Measurements from ENCODE around the gene NEK11.

The NEK11 gene

DNA sequence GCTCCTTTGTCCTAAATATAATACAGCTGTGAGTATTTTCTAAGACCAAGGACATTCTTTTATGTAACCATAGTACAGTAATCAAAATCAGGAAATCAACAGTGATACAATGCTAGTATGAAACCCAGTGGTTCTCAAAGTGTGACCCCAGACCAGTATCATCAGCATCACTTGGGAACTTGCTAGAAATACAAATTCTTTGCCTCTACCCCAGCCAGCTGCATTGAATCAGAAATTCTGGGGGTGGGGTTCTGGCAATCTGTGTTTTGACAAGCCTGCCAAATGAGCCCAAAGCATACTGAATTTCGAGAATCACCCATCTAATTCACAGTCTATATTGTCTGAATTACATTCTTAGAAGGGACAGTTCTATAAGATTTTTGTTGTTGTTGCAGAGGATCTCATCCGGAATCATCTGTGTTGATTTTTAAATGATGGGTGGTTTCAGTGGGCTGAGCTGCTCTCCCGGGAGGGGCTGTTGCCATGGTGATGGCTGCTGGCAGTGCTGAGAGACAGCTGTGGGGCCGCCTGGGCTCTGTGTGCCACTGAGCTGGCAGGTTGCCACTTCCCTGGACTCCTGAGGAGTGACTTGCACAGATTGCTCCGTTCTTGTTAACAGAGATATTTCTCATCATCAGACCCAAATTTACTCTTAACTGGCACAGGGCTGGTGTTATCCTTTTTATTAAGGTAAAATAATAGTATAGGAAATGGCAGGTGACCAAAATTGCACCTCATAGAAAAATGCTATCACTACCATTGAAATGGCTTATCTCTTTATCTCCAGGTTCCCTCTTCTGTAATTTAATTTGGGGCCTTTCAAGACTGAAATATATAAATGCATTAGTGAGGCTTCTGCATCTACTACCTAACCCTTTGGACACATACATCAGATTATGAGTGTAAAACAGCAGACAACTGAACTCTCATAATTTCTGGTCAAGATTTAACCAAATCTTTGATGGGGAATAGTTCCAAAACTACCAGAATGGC is 56.5 kb downstream of the NEK11 start:
- DNase-seq (ENCODE audit: low read depth): peak; percentile 24
- TF ChIP-seq, protein P1, sequence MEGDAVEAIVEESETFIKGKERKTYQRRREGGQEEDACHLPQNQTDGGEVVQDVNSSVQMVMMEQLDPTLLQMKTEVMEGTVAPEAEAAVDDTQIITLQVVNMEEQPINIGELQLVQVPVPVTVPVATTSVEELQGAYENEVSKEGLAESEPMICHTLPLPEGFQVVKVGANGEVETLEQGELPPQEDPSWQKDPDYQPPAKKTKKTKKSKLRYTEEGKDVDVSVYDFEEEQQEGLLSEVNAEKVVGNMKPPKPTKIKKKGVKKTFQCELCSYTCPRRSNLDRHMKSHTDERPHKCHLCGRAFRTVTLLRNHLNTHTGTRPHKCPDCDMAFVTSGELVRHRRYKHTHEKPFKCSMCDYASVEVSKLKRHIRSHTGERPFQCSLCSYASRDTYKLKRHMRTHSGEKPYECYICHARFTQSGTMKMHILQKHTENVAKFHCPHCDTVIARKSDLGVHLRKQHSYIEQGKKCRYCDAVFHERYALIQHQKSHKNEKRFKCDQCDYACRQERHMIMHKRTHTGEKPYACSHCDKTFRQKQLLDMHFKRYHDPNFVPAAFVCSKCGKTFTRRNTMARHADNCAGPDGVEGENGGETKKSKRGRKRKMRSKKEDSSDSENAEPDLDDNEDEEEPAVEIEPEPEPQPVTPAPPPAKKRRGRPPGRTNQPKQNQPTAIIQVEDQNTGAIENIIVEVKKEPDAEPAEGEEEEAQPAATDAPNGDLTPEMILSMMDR (conservative IDR thresholded peaks at IDR 0.05; ENCODE audit: low read length): no peak
- no peak overlapping the region for H3K4me3 ChIP-seq (ENCODE audit: low read length)

GRCh38 chr3:131091768-131092167 is 65.1 kb downstream of the NEK11 start:
- TF ChIP-seq, protein P1 (conservative IDR thresholded peaks at IDR 0.05; ENCODE audit: low read length): no peak
- H3K4me3 ChIP-seq (ENCODE audit: low read length): no peak overlapping the region
- DNase-seq (ENCODE audit: low read depth): peak; percentile 26

DNA sequence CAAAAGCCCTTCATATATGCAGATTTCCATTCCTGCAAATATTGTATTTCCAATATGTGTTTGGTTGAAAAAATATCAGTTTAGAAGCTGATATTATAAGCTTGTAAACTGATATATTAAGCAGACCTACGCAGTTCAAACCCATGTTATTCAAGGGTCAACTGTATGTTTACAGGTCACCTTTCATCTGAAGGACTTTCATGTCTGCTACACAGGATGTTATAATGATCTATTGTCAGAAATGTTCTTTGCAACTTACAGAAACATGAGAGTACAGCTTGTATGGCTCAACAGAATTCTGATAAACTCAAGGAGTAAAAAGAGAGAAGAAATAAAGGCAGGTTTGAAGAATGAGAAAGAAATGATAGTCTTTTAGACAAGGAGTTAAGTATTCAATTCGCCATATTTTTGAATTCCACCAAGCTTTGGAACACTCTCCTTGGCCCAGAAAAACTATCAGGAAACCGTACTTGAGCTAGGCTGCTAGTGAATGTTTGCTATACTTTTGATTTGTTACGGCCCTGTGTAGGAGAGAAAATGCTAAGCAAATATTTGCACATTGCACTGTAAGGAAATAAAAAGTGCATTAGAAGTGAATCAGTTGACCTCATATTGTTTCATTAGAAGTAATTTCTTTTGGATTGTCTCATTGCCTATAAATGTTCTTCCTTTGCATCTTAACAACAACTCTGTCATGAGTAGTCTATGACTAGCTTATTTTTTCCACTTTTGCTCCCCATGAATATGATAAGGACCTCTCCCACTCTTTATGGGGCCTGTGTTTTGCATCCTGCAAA is 81.2 kb downstream of the NEK11 start:
- TF ChIP-seq, protein P1 (conservative IDR thresholded peaks at IDR 0.05; ENCODE audit: low read length): no peak
- no peak overlapping the region for H3K4me3 ChIP-seq (ENCODE audit: low read length)
- DNase-seq (ENCODE audit: low read depth): peak; percentile 29

DNA sequence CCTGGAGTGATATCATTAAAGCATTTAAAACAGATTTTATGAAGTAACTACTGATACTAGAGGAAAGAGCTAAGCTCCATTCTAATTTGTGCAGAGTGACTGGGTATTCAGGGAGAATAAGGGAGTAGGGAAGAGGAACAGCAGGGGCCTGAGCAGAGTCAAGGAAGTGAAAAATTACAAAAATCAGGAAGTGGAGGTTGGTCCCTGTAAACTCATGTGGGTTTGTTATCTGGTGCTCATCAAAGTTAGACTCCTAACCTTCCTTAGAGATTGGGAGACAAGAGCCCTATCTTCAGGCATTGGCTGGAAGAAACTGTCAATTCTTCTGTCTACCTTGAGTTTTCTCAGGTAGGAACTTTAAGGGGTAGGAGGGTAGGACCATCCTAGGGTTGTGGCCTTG is 82.5 kb downstream of the NEK11 start:
- TF ChIP-seq, protein P1 (conservative IDR thresholded peaks at IDR 0.05; ENCODE audit: low read length): no peak
- no peak overlapping the region for H3K4me3 ChIP-seq (ENCODE audit: low read length)
- DNase-seq (ENCODE audit: low read depth): no peak

DNA sequence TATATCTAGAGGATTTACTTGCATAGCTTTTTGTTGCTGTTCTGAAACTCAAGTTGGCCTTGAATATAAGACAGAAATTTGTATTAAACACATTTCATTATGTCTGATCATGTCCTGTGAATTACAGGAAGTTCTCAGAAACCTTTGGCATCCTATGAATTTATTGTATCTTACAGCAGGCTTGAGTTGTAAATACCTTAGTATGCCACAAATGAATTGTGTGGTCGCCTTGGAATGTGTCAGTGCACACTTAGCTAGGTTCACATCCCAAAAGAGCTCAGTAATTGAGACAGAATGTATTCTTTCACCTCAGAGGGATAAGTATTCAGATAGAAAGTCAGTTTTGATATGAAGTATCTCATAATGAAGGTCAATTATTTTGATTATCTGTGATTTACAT is 83.4 kb downstream of the NEK11 start:
- TF ChIP-seq, protein P1 (conservative IDR thresholded peaks at IDR 0.05; ENCODE audit: low read length): no peak
- DNase-seq (ENCODE audit: low read depth): peak; percentile 87
- H3K4me3 ChIP-seq (ENCODE audit: low read length): no peak overlapping the region

DNA sequence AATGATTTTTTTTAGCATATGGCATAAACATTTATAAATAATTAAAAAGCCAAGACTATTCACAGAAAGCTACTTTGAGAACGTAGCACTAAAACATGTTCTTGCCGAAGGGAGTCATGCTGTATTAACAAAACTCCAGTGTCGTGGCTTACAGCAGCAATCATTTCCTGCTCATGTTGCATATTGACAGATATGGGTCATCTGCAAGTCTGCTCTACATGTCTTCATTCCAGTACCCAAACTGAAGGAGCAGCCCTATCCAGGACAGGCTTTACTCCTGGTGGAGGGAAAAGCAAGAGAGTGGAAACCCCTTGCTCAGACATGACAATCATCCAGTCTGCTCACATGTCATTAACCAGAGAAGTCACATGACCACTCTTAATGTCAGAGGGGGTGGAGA is 87.6 kb downstream of the NEK11 start:
- TF ChIP-seq, protein P1 (conservative IDR thresholded peaks at IDR 0.05; ENCODE audit: low read length): no peak
- no peak overlapping the region for H3K4me3 ChIP-seq (ENCODE audit: low read length)
- peak; percentile 11 for DNase-seq (ENCODE audit: low read depth)

Measured in AG10803 (cell line).